NCI-H524 (cell line): ENCODE results near the gene ZNF827.
"Not testable (repeated sequence)": the region's sequence is repeated elsewhere in the genome, so short reads cannot be mapped to it uniquely, and the experiment has no call there.

Source experiments
- DNase-seq, 2 experiments: peaks; one replicate each; lab custom pipeline; 2025; lab: John Stamatoyannopoulos, UW

The ZNF827 gene

DNA sequence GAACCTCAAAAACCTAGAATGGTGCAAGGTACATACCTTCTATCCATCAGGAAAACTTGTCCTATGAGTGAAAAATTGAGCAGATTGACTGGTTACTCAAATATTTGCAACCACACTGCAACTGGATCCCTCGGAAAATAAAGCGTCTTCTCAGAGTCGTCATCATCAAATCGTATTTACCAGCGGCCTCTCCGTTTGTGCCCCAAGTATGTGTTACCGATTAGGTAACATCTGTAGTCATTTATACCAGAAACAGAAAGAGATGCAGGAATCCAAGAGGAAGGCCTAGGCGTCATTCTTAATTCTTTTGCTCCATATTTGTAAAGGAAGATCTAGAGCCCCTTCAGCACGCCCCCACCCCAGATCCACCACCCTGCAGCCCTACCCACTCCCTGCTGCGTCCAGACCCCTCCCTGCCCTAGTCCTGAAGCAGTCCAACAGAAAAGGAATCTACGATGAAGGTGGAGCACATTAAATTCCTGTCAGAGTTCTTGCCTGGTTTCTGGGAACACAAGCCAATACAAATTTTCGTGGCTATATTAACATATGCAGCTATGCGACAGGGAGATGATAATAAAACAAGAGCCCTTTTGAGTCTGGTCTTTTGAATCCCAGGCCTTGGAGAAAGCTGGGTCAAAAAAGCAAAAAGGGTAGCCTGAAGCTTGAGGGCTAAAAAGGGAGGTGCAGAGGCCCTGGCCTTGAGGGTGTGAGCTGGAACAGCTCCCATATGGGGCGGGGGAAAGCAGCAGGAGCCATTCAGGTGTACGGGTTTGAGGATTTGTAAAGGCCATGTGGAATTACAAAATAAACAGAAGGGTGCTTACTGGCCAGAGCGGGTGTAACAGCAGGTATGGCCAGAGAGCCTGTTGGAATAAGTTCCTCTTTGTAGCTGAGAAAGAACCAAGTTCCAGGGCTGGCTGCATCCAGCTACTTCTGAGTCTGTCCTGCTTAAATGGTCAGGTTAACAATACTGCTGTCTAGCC lies 77.0 kb downstream of the ZNF827 start:
- DNase-seq = no peak

DNA sequence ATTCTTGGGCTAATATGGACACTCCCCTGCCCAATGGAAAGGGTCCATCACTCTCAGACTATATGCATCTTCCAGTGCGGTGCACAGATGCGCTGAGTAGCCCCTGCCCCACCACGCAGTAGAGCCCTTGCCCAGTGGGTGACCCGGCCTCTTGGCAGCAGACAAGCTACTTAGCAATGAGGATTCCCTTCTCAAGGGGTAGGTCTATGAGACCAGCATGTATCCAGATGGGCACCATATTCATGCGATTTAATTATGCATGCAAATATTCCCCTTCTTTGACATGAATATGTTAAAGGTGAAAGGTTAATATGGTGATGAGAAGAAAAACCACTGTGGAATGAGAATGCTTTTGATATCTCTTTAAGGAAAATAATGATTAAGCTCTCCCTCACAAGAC lies 77.7 kb downstream of the ZNF827 start:
- no peak for DNase-seq

DNA sequence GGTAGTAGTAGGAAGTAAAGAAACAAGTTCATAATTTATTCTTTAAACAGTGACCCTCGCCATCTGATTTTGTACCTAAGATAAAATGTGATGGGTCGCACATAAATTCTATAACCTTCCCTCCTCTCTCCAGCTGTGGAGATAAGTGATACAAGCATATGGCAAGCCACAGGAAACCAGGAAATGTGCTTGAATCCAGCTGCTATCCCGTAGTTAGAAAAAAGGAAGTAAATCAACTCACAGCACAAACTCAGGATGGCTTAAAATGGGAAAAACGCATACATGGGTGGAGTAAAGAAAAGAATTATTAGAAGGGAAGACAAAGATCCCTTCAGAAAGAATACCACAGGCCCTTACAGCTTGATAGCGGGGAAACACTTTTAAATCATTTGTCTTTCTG lies 78.2 kb downstream of the ZNF827 start:
- no peak for DNase-seq

DNA sequence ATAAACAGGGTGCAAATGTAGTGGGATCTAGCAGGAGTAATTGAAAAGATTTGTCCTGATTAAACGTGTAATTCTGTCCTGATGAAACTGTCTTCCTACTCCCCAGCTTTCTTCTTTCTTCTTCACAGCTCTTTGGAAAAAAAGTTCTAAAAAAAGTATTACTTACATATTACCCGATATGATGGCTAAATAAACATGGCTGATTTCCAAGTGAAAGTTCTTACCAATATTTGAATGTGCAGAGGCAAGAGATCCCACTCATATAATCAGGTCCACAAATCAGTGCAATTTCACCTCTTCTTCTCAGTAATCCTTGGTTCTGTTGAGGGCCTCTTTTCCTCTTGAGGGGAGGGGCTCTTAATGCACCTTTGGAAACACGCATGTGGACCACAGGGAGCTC lies 78.7 kb downstream of the ZNF827 start:
- no peak for DNase-seq

DNA sequence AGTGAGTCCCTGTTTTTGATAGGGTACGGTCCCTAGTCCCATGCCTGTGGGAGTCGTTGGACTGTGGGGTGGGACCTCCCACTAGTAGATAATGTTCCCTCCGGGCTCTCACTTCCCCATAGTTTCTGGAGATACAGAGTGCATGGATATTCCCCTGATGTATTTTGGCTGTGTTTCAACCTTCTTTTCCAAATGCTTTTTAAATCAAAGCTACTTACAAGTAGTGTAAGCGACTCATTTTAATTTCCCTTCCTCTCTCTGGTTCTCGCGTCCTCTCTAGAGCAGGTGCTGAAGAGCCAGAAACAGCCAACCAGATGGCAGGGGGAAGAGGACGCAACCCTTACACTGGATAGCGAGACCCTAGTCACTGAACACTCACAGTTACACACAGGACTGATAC lies 79.2 kb downstream of the ZNF827 start:
- DNase-seq = no peak

DNA sequence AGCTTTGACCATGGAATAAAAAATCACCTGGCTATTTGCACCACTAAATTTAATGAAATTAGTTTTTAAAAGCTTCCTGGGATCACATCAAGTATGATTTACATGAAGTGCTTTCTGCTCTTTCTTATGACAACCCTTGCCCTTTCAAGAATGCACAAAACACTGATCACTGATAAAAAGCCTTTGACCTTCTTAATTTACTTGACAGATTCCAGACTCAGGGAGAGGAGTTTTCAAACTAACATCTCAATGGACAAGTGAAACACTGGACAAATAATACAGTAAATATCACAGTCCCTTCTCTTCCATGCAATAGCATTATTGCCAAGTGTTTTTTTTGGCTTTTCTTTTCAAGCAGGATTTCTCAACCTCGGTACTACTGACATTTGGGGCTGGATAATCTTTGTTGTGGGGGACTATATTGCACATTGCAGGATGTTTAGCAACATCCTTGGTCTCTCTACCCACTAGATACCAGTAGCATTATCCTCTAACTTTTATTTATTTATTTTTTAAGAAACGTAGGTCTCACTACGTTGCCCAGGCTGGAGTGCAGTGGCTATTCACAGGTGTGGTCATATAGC lies 86.3 kb downstream of the ZNF827 start:
- DNase-seq = no peak

DNA sequence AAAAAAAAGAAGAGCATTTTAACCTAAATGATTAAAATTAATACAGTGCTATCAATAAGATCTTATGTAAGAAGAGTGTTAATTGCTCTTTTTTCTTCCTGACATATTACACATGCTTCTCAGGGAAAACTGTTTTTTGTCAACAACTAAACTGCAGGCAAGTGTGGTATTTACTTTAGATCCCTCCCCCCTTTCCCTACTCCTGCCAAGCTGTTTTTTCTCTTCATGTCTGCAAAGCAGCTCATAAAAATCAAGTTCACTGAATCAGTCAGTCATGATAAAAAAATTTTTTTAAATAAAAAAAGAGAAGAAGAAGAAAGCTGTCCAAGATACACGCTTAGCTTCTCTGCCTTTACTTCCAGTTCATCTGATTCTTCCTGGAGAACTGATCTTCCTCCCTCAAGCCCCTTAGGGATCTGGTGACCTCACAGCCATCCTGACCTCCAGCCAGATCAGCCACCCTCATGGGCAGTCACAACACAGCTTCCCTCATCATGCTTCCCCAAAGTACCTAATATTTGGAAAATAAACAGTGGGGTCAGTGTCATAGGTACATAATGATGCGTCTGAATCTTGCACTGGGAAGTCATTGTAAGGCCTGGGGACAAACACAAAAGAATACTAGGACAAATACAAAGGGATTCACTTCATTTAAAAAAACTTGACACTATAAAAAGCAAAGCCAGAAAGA lies 87.0 kb downstream of the ZNF827 start:
- DNase-seq = no peak

DNA sequence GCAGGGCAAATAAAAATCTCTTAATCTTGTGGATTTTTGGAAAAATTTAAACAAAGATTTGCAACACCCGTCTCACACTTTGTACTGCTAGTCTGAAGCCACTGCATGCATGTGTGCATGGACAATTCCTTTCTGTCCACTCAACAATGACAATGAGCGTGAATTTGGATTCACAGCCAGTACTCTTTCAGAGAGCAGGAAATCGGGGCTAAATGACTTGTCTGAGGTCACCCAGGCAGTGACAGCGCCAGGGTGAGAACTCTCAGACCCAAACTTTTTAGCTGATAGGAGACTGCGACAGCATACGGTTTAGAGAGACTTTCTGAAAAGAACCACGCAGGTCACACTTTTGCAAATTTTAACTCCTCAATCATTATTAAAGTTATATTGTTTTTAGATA lies 90.9 kb downstream of the ZNF827 start:
- DNase-seq = no peak

DNA sequence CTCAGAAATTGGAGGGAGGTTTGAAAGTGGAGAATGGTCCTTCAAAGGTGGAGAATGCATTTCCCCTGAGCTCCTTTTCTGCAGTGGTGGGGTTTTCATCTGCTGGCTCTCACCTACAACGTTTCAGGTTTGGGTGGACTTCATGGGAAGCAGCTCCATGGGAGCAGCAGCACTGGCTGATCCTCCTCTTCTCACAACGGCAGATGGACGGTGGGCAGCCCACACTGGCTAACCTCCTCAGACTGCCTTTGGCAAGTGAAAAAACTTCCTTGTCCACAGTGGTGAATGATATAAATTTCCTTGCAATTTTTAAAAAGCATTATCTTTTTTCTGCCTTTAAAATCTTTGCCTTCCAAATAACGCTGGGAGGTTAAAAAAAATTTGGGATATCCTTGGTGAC lies 93.5 kb downstream of the ZNF827 start:
- no peak for DNase-seq

DNA sequence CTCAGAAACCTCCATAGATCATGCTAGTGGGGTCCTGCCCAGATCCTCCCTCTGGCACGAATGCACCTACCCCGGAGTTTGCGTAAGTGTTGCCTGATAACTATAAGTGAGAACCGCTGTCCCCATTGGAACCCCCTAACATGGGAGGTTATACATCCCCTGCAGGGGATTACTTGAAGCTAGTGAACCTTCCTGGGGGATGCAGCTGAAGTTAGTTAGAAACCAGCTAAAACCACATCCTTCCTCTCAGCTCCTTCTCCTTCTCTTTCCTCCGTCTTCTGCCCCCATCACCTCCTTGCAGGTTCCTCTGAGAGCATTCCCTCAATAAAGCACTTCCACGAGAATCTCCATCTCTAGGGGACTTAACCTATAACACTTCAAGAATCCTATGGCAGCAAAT lies 95.0 kb downstream of the ZNF827 start:
- no peak for DNase-seq

DNA sequence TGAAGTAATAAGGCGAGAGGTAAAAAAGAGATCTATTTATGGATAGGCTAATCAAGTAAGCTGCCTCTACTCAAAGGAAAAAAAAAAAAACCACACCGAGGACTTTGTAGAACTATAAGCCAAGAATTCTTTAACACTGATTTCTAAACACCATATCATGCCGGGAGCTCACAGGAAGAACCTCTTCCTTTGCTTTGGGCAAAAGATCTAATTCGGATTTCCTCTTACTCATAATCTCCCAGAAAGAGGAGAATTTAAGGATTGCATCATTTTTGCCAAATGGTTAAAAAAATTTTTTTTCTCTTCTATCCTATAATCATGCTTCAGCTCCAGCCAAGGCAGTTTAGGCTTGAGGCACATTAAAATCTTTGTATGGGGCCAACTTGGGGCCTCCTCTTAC lies 95.5 kb downstream of the ZNF827 start:
- DNase-seq = no peak

DNA sequence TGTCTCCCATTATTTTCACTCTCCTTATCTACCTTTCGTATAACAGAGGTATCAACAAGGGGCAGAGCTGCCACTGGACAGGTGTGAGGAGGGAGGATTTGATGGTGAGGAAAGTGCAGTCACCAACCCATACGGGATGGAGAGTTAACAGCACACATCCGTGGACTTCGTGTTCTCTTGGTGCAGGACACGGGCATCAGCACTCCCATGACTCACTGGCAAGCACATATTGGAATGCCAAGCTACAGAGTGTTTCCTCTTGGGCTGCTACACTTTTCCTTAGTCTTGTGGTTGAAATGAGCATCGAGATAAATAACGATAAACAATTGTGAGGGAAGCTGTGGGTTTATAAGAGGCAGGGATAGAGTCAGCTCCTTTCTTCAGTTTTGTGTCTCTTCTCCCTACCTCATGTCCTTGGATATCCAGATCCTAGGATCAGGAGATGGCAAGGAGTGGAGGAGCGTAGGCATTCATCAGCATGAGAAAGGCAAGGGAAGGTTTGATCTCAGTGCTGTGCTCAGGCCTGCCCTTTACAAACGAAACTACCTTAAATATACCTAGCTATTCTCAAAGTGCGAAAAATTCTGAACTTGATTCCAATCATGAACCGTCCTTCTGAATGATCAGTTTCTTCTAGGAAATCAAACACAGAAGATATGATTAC lies 96.3 kb downstream of the ZNF827 start:
- DNase-seq = no peak

DNA sequence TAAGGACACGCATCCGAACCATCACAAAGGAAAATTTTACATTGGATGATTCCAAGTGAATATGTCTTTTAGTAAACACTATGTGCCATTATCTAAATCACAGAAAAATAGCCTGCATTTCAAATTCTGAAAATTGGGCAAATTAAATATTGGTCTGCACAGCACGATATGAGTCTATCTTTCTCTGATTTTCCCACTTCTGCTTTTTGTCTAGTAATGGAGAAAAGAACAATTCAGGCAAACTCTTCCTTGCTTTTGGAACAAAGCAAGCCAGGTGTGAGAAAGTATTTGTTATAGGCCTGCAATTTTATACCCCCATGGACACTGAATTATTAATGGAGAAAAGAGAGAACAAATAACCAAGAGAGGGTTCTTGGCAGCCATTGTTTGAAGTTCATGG lies 97.8 kb downstream of the ZNF827 start:
- DNase-seq = no peak

DNA sequence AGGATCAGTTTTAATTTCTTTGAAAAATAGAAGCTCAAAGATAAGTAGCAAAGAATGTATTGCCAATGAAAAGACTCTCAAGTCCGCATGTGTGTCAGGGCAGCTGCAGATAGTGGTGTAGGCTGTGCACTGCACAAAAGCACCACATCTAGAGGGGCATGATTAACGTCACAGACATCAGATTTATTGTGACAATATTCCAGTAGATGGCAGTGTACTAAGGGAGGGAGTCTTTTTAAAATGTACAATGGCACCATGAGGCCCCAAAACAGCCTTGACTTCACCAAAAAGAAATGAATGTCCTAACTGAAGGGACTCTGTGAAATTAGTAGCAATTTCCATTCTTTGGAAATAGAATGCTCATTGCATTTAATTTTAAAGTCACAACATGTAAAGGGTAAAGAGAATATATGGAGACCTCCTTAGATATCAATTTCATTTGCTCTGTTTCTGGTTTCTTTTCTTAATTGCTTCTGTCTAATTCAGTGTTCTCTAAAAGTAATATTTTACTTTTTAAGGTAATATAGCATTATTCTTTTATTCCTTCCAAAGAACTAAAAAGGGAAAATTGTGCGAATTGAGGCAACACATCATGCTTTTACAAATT lies 98.4 kb downstream of the ZNF827 start:
- peak; percentile 5 to 18 for DNase-seq

DNA sequence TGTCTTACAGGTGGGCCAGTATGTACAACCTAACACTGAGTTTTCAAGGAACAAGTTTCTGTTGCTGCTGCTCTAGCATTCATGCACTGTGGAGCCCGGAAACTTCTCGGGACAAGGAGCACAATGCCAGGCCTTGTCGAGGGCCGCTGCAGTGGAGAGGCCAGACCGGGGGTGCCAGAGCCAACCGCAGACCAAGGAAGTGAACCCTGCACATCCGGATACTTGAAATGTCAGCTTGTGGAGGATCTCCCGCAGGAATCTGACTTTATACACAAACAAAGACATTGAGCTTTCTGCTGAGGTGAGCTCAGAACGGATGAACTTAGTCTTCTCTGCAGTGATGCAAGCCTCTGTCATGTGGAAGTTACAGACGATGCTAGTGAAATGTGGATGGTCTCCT lies 99.5 kb downstream of the ZNF827 start:
- DNase-seq = no peak

DNA sequence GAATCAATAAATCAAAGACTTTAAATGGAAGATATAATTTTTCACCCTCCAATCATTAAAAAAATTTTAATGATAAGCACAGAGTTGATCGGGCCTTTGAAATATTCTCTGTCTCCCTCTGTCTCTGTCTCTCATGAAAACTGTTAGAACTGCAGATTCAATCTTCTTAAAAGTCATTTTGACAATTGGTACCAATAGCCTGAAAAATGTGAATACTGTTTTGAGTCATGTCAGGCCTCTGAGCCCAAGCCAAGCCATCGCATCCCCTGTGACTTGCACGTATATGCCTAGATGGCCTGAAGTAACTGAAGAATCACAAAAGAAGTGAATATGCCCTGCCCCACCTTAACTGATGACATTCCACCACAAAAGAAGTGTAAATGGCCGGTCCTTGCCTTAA lies 106.2 kb downstream of the ZNF827 start:
- DNase-seq = not testable (repeated sequence)

DNA sequence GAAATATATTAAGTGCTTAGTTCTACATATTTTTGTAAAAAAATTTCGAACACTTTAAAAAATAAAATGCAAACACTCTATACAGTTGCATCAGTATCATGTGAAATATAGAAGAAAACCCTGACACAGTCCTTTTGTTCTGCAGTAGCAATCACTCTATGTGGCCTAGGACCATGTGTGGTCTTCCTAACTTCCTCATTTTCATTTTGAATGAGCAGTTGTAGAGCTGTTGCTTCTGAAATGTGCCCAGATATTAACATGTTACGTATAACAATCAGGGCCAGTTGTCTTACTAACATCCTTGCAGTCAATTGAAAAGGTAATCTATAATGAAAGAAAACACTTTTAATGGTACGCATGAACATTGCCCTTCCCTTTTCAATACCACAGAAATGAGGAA lies 107.9 kb downstream of the ZNF827 start:
- no peak for DNase-seq

DNA sequence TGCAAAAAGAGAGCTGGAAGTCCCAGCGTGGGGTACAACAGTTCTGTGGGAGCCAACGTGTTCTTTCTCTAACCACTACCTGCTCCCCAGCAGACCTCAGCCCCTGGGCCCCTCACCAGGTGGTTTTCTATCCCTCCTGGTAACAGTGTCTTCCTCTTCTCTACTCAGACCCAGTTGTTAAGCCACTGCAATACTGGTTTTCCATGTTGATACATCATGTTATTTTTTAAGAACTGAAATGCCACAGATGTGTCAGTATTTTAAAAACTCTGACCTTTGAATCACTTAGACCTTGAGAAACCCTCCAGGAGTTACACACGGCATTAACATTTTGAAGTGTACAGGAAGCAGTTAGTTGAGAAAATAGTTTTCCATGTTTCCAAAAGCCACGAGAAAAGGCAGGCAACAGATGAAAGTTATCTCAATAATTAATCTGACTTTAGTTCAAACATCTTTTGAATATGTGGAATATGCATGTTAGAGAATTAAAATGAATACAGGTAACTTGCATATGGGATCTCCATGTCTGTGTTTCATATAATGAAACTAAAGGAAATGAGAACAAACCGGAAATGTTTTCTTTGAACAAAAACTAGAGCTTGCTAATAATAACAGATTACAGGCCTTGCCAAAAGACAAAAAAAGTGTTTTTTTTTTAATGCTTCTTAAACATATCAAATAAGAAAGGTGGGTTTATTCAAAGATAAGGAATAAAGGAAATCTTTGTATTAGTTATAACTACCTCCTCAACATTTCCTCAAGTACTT lies 108.8 kb downstream of the ZNF827 start:
- DNase-seq = no peak

DNA sequence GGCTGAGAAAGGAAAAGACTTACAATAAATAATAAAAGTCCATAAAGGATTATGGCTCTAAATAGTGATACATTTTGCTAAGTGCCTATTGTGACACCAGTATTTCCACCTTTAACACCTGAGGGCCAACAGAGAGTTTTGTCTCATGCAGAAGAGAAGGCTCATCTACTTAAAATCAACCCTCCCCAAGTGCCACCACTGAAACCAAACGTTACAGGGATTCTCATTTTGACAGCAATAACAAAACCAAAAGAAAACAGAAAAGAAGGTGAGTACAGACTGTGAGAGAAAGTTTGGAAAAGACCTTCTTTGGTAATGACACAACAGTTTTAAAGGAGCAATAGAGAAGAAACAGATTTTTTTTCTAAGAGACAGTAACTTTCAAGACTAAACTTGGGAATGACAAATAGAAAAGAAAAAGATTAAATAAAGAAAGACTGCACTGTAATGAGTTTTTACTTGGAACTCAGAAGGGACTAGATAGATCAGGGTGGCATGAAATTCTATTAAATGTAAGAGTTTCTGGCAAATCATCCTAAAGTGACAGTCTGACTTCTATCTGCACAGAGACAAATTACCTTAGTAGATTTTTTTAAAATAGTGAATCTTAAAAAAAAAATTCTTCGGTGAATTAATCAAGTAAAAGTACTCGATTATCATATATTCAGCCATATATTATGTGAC lies 109.7 kb downstream of the ZNF827 start:
- no peak for DNase-seq

DNA sequence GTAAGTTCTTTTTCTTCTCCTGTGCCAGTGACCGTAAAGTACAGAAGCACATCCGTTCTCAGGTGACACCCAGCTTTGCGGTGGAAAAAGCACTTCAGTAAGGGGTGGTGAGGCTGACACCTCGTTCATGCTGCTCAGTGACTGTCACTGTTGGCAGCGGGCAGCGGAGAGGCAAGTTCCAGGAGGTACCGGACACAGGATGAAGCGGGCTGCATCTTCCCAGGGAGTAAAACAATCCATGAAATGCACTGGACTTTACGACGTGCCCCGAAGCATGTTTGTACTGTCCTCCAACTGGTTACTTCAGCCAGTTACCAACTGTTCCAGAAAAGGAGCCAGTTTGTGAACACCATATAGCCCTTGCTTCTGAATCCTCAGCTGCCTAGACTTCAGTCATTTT lies 110.7 kb downstream of the ZNF827 start:
- DNase-seq = no peak

DNA sequence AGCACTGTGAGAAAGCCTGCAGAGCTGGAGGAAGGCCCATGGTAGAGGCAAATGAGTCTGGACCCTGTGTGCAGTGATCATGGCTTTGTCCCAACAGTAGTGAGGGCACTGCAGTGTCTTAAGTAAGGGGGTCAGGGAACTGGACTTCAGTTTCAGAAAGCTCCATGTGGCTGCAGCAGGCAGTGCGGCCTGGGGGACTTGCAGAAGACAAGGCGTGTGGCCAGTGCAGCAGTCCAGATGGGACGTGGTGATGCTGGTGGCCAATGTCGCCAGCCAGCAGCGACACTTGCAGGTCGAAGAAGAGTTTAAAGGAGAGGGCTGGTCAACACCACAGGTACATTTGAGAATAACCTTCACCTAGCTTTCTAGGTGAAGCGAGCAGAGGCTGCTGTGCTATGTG lies 113.4 kb downstream of the ZNF827 start:
- DNase-seq = no peak
